Stimulated activated CD8-positive, alpha-beta memory T cell treated with anti-CD3 and anti-CD28 coated beads, Interleukin-12 subunit alpha, Interleukin-12 subunit beta, amount 100 ng/mL, for 4 hours (primary cell): ENCODE results near the gene TPRG1L.
"Not testable (repeated sequence)": the region's sequence is repeated elsewhere in the genome, so short reads cannot be mapped to it uniquely, and the experiment has no call there.

Source experiments
- DNase-seq: peaks from one replicate; pipeline ENCODE4 v3.0.0-alpha.2; 2020; ENCODE audit warnings: low read depth

Gene TPRG1L

DNA sequence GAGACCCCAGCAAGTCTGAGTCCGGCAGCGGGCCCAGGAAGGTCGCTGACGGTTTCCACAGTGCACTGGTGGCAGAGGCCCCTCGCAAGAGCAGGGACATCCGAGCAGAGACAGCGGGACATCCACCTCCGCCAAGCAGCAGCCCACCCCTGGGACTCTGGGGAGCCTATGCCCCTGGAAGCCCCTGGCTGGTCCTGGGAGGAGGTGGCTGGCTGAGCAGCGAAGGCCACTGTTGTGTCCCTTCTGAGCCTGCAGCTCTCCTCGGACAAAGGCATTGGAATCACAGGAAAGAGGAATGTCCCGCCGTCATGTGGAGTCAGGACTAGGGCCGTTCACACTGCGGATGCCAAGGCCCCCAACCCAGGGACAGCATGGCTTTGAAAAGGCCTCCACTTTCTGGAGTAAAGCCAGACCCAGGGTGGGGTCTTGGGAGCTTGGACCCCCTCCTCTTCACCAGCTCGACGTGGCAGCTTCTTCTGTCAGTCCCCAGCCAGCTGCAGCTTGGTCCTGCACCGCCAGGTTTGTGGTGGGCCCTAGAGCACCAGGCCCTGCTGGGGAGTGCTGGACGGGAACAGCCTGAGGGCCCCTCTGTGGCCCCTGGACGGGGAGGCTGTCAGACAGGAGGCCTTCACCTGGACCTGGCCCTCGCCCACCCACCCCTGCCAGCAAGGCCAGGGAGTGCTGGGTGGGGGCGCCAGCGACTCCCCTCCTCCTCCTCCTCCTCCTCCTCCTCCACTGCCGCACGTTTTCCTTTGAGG is 14.9 kb upstream of the TPRG1L start:
- no peak for DNase-seq

DNA sequence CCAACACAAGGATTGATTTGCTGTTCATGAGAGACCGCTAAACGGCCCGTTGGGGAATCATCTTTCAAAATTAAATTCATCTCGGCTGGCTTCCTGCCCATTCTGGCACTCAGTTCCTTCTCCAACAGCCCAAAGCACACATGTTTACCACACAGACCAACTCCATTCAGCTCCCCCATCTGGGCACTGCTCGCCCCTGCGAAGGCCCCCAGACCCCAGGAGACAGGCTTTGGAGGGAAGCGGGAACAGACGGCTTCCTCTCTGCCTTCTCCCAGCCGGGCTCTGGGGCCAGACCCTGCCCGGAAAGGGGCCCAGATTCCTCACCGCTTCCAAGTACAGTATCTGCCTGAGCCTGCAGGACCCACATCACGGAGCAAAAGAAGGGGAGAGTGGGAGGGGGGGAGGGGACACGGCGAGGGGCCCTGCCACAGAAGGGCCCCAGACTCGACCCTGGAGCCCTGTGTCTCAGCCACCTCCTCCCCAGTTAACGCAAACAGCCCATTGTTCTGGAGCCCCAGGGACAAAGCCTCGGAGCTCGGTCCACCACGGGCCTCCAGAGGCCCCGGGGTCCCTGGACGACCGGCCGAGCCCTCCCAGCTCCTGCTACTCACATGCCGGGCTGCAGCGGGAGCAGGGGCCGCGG is 14.2 kb upstream of the TPRG1L start:
- DNase-seq = no peak

DNA sequence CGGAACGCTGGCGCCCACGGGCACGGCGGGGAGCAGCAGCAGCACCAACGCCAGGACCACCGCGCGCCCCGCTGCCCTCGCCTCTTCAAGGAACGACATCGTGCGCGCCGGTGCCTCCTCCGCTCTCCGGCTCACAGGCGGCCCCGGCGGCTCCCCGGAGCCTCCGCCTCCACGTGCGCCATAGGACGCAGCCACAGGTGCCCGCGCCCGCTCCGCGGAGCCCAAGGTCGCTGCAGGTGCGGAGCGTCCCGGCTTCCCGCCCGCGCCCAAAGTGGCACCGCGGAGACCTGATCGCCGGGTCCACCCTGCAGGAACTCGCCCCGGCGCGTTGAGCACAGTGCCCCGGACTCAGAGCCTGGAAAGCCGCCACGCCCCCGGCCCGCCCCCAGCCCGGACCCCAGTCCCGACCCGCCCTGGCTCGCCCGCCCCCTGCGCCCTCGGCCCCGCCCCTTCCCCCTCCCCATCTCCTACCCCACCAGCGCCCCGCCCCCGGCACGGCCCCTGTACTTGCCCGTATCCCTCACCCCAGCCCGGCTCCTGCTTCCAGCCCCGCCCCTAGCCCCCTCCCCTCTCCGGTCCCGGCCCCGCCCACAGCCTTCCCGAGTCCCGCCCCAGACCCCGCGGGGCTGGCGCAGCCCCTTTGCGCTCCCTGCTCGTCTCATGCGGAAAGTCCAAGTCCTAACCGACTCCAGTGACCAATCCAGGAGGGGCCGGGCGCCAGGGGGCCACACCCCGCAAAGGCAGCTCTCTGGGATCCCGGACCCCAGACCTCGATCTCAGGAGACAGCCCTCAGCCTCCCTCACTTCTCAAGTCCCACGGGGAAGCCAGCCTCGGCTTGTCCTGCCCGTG is 13.4 kb upstream of the TPRG1L start, which contains the start of gene MEGF6:
Gene MEGF6 (minus strand): TSS at position 339 of the 850 bp plus-strand sequence. CDS start 240 bp downstream, at position 99.
- DNase-seq = peak; percentile 54

DNA sequence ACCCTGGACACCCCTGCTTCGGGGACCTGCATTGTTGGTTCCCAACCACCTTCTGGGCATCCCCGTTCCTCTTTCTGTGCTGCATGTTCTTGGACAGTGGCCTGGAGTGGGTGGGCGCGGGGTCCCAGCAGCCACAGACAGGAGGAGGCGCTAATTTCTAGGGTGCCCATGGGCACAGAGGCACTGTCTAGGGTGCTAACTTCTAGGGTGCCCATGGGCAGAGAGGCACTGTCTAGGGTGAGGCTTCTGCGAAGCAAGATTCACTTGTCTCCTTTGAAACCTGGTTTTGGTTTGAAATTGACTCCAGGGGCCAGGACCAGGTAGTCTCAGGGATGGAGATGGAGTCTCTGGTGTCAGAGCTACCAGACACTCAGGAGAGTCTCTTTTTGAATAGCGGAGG is 12.7 kb upstream of the TPRG1L start:
- no peak for DNase-seq

DNA sequence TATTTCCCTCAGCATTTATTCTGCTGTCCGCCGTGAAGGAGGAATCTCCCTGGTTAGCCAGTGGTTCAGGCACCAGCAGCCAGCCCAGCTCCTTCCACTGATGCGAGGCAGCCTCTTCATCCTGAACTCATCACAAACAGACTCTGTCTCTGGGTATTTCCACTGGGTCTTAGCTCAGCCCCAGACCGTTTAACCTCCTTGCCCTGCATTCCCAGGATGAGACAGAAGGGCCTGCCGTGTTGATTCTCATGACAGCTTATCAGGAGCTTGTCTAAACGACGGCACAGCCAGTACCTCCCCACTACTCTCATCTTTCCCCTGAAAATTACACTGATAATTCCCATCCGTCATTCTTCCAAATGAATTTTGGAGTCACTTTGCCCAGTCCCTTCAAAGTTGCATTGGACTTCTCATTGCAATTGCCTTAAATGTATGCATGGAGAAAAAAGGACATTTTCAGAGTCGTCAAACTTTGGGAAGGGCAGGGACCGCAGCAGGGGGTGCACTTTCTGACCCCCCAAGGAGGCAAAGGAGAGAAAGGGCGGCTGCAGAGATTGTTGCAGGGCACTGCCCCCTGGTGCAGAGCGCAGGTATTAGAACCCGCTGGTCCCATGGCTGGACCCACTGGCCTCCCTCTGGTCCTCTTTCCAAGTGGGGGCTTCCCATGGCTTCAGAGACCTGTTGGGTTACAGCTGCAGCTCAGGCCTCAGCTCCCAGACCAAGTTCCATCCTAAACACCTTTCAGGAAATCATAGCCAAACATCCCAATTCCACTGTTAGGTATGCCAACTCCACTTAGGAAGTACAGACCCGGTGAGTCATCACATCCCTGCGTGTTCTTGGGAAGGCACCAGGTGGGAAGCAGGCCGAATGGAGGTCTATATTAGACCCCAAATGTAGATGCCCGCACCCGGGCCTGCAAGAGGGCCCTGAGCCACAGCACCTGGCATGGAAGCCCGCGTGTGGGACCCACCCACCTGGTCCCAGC is 9.8 kb upstream of the TPRG1L start:
- DNase-seq = no peak

DNA sequence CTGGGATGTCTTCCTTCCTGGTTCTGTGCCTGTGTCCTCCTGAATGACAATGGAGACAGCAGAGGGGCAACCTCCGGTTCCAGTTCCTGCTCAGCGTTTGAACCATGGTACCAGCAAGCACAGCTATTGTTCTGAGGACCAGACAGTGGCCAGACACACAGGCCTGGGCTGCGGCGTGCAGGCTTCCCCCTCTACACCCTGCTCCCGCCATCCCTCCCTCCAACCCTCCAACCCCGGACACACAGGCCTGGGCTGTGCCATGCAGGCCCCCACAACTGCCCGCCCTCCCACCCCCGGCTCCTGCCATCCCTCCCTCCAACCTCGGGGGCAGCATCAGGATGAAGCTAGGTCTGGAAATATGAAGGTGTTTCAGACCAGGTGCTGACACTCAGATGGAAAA is 8.0 kb upstream of the TPRG1L start:
- no peak for DNase-seq

DNA sequence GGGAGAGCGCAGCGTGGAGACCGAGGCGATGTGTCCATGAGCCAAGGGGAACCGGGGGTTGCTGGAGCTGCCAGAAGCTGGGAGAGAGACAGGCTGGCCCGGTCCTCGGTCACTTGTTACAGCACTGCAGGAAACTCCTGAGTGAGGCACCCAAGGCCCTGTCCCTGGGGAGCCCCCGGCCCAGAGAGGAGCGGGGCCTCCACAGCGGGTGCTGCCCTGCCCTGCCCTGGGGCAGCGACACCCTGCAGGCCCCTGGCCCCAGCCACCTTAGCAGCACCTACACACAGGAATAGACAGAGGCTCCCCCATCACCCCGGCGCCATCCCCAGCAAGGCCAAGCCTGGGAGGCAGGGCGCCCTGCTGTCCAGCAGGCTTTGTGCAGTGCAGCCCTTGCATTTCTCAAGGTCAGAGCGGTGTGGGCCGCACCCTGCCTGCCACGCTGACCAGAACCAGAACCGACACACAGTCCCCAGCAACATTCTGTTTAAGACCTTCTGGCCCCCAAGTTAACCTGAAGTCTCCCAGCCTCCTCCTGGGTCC is 6.9 kb upstream of the TPRG1L start:
- DNase-seq = no peak

DNA sequence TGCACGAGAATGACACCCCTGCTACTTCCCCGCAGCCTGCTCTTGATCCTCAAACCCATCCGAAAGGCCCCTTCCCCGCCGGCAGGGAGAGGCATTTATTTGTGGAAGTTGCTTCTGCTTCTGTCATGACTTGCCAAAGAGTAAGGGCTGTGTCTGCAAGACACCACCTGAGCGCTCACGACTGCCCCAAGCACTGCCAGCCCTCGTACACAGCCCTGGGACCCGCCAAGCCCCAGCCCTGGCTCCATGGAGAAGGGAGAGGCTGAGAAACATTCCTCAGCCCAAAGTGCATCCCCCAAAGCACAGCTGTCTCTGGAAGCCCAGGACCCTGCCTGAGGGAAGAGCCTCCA is 6.3 kb upstream of the TPRG1L start:
- DNase-seq = no peak

DNA sequence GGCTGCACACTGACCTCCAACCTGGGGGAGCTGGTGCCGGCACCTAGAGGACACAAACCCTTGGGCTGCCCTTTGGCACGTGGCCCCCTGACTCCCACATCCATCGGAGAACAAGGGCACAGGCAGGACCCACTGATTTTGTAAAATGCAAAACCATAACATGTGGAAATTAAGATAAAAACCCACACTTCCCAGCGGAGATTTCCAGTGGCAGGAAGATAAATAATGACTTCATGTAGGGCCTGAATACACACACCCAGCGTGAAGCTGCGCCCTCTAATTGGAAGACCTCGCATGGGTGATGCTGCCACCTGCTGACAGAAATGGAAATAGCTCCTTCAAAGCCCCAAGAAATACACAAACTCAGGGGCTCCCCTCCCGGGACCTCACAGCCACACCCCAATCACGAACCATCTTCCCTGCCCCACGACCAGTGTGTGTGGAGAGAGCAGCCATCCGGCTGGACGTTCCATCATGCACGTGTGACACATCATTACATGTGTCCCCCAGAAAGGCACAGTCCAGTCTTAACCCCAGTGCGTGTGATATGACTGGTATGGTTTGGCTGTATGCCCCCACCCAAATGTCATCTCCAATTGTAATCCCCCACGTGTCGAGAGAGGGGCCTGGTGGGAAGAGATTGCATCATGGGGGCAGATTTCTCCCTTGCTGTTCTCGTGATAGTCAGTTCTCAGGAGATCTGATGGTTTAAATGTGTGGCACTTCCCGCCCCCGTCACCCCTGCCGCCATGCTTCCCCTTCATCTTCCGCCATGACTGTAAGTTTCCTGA is 5.7 kb upstream of the TPRG1L start:
- peak; percentile 41 for DNase-seq

DNA sequence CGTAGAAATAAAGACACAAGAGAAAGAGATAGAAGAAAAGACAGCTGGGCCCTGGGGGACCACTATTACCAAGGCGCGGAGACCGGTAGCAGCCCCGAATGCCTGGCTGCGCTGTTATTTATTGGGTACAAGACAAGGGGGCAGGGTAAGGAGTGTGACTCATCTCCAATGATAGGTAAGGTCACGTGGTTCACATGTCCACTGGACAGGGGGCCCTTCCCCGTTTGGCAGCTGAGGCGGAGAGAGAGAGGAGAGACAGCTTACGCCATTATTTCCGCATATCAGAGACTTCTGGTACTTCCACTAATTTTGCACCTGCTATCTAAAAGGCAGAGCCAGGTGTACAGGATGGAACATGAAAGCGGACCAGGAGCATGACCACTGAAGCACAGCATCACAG is 4.1 kb upstream of the TPRG1L start:
- DNase-seq = no peak

DNA sequence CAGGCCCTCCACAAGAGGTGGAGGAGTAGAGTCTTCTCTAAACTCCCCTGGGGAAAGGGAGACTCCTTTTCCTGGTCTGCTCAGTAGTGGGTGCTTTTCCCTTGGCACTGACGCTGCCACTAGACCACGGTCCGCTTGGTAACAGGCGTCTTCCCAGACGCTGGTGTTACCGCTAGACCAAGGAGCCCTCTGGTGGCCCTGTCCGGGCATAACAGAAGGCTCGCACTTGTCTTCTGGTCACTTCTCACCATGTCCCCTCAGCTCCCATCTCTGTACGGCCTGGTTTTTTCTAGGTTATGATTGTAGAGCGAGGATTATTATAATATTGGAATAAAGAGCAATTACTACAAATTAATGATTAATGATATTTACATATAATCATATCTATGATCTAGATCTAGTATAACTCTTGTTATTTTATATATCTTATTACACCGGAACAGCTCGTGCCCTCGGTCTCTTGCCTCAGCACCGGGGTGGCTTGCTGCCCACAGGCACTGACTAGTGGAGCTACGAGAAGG is 3.6 kb upstream of the TPRG1L start:
- not testable (repeated sequence) for DNase-seq

DNA sequence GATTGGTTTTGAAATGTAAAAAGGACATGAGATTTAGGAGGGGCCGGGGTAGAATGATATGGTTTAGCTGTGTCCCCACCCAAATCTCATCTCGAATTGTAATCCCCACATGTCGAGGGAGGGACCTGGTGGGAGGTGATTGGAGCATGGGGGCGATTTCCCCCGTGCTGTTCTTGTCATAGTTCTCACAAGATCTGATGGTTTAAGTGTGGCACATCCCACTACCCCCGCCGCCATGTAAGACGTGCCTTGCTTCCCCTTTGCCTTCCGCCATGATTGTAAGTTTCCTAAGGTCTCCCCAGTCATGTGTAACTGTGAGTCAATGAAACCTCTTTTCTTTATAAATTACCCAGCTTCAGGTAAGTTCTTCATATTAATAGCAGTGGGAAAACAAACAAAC is 2.7 kb upstream of the TPRG1L start:
- not testable (repeated sequence) for DNase-seq

DNA sequence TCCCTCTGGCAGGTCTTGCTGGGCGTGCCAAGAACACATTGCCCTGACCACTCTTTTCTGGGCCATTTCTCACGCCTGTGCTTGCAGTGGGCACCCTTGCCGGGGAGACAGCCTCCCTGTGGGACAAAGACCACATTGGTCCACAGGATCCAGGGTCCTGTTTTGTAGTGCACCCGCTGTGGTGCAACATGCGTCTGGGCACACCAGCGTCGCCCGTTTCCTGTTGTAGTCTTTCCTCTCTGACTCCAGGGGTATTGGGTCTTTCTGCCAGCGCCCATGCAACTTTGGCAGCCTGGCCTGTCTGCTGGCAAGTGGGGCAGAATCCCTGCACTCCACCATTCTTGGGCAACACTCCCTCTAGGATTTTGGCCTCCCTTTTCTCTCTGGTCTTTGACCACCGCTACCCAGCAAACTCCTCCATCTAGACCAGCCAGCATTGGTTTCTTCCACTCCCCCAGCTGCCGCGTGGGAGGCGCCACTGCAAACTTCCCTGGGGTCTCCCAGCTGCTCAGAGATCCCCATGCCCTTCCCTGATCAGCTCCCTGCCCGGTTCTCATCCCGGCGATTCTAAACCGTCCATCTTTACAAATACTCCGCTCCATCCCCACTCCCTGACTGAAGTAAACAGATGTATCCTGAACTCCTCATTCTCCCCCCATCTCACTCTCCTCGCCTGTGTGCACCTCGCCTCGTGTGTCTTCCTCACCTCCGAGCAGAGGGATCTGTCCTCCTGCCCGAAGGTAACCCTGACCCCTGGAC is 1.2 kb upstream of the TPRG1L start:
- DNase-seq = no peak

DNA sequence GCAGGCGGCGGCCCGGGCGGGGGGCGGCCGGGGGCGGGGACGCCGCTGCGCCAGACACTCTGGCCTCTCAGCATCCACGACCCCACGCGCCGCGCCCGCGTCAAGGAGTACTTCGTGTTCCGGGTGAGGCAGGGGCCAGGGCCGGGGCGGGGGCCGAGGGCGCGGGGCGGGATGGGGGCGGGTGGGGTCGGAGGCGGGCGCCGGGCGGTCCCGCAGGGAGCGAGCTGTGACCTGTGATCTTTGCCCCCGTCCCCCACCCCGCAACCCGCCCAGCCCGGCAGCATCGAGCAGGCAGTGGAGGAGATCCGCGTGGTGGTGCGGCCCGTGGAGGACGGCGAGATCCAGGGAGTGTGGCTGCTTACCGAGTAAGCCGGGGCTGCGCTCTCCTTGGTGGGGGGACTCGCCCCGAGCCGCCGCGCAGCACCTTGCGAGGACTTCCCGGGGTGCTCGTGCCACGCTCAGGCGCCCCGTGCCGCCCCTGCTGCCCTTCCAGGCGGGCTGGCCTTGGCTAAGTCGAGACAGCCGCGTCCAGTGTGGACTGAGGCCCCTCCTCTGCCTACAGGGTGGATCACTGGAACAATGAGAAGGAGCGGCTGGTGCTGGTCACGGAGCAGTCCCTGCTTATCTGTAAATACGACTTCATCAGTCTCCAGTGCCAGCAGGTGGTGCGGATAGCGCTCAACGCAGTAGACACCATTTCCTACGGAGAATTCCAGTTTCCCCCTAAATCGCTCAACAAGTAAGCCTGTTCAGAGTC is 514 bp downstream of the TPRG1L start:
- no peak for DNase-seq

DNA sequence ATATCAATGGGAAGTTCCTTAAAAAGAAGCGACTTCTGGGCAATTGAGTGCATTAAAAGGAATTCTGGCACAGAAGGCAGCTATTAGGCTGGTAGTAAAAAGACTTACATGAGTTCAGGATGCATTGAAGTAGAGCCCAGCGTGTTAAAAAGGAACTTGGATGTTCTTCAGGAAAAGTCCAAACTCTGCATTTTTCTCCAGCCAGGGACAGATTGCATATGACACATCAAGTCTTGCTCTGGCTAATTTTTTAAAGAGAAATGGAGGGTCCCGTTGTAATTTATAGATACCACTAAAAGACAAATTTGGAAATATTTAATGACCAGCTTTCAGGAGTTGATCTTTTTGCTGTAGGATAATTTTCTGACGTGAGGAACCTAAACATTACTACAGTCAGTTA is 1.2 kb downstream of the TPRG1L start:
- no peak for DNase-seq

DNA sequence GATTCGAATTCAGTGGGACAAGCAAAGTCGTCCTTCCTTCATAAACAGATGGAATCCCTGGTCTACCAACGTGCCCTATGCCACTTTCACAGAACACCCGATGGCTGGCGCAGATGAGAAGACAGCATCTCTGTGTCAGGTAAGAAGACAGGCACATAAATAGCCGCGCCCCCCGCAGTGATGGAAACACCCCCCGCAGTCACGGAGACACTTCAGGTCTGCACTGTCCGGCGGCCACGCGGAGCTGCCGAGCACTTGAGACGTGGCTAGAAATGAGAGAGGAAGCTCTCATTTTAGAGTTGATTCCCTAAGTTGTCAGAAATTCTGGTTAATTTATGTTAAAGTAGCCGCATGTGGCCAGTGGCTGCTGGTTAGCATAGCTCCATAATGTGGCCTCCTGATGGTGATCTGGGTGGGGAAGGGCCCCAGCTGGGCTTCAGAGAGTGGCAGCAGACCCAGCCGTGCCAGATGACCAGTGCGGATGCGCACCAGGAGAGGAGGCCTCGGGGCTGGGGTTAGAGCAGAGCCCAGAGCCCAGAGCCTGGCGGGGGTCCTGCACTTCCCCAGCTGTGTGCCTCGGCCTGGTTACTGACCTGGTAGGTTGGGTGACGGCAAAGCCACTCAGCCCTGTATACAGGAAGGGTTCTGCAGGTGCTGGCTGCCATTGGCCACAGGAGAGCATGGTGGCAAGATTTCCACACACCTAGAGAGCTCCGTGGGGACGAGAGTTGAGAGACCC is 2.9 kb downstream of the TPRG1L start:
- no peak for DNase-seq

DNA sequence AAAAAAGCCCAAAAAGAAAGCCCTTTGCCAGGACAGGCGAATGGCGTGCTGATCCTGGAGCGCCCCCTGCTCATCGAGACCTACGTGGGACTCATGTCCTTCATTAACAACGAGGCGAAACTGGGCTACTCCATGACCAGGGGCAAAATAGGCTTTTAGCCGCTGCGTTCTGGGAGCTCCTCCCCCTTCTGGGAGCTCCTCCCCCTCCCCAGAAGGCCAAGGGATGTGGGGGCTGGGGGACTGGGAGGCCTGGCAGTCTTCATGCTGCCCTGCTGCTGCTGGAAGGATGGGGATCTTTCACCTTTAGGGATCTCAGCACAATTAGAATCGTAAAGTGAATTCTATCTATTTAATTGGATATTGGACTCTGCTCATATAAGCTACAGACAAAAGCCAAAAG is 3.6 kb downstream of the TPRG1L start:
- no peak for DNase-seq

DNA sequence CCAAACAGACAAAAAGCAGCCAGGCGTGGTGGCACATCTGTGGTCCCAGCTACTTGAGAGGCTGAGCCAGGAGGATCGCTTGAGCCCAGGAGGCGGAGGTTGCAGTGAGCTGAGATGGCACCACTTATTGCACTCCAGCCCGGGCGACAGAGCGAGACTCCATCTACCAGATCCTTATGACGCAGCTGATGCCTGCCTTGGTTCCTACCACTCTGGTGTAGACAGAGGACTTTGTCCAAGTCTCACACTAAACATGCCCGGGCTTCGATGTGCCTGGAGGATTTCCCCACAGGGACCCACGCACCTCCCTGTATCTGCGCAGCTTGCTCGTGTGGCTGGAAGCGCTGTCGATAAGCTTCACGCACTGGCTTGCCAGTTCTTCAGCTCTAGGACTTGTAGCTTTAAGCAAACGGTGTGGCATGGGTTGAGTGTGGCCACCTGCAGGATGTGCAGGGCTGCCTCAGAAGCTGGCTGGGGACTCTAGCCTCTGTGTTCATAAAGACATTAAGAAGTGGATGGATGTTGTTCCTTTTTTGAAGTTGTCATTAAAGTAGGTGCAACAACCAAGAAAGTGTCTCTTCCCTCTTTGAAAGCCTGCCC is 4.8 kb downstream of the TPRG1L start:
- DNase-seq = no peak
